BE2C (cell line): Measurements from ENCODE around the gene TMC6.

Source experiments
- DNase-seq: peaks from one replicate; pipeline ENCODE4 v3.0.0-alpha.2; 2020
- H3K27me3 ChIP-seq: fragments of 250-450 bp; sonication (Bioruptor Pico); 2 replicates; pipeline ENCODE4 v1.5.1; 2020; ENCODE audit warnings: mild to moderate bottlenecking
- H3K36me3 ChIP-seq: fragments of 250-450 bp; sonication (Bioruptor Pico); 2 replicates; pipeline ENCODE4 v1.5.1; 2020; ENCODE audit warnings: mild to moderate bottlenecking
- H3K4me1 ChIP-seq: fragments of 250-450 bp; sonication (Bioruptor Pico); 2 replicates; pipeline ENCODE4 v1.5.1; 2020
- H3K4me3 ChIP-seq: 2 replicates; pipeline ENCODE4 v1.5.1; 2011; ENCODE audit warnings: low read depth, low read length
- H3K9me3 ChIP-seq: fragments of 250-450 bp; sonication (Bioruptor Pico); 2 replicates; pipeline ENCODE4 v1.5.1; 2020
- CTCF ChIP-seq: IDR thresholded peaks from 2 replicates; pipeline ENCODE4 v1.5.1; 2012; ENCODE audit warnings: mild to moderate bottlenecking, low read depth, low read length

The TMC6 gene

GRCh38 chr17:78122216-78122930 is 6.2 kb downstream of the TMC6 start:
- no peak for TF ChIP-seq CTCF
- no peaks in the 10 kb centered on the region for H3K9me3 ChIP-seq
- no peak for DNase-seq
- no peaks in the 10 kb centered on the region; the same call in 1 of the 2 replicates for H3K36me3 ChIP-seq
- H3K4me3 ChIP-seq = no peak overlapping the region
- H3K4me1 ChIP-seq = peaks cover 27% of the 10 kb centered on the region
- no peaks in the 10 kb centered on the region for H3K27me3 ChIP-seq

- Histone ChIP-seq H3K36me3 (no peaks in the 10 kb centered on the region; the same call in 1 of the 2 replicates), H3K4me1 (peaks cover 26% of the 10 kb centered on the region)
Observed at GRCh38 chr17:78121801-78122215, 6.7 kb downstream of the TMC6 start.

GRCh38 chr17:78120971-78121800 is 7.4 kb downstream of the TMC6 start:
- no peak for DNase-seq
- Histone ChIP-seq H3K27me3 (no peaks in the 10 kb centered on the region), H3K4me1 (peaks cover 20% of the 10 kb centered on the region), H3K9me3 (no peaks in the 10 kb centered on the region), H3K36me3 (no peaks in the 10 kb centered on the region; the same call in 1 of the 2 replicates), H3K4me3 (no peak overlapping the region)
- no peak for TF ChIP-seq CTCF

More at GRCh38 chr17:78121801-78122215, 6.7 kb downstream of the TMC6 start:
- Histone ChIP-seq H3K27me3 (no peaks in the 10 kb centered on the region), H3K9me3 (no peaks in the 10 kb centered on the region), H3K4me3 (no peak overlapping the region)
- DNase-seq = no peak
- no peak for TF ChIP-seq CTCF

GRCh38 chr17:78120537-78120936 is 8.0 kb downstream of the TMC6 start:
- H3K4me1 ChIP-seq = peaks cover 13% of the 10 kb centered on the region
- H3K4me3 ChIP-seq = no peak overlapping the region
- H3K27me3 ChIP-seq = no peaks in the 10 kb centered on the region
- TF ChIP-seq CTCF = no peak
- DNase-seq = no peak
- H3K36me3 ChIP-seq = no peaks in the 10 kb centered on the region; the same call in 1 of the 2 replicates
- no peaks in the 10 kb centered on the region for H3K9me3 ChIP-seq

- Histone ChIP-seq H3K36me3 (no peaks in the 10 kb centered on the region), H3K9me3 (no peaks in the 10 kb centered on the region), H3K4me1 (peaks cover 3% of the 10 kb centered on the region), H3K4me3 (no peak overlapping the region), H3K27me3 (no peaks in the 10 kb centered on the region)
- no peak for DNase-seq
- TF ChIP-seq CTCF = no peak
Observed at GRCh38 chr17:78118801-78119241, 9.7 kb downstream of the TMC6 start.
